CD14-positive monocyte (primary cell): ENCODE results near the gene WEE1. TPM values are rescaled to one million over a fixed set of nuclear protein-coding genes. Genes with fewer than 3 reads are reported as not detected.
"Not testable (repeated sequence)": the region's sequence is repeated elsewhere in the genome, so short reads cannot be mapped to it uniquely, and the experiment has no call there.

ENCODE experiments used
- DNase-seq, 3 donors: peaks; one replicate each; pipeline ENCODE4 v3.0.0-alpha.2; 2011 to 2022
- H2AFZ ChIP-seq: 2 replicates; pipeline ENCODE4 v1.6.0; 2012; ENCODE audit warnings: mild to moderate bottlenecking, low read depth, low read length, inconsistent platforms; ENCODE audit not compliant: insufficient read depth, poor library complexity, severe bottlenecking
- H3K27ac ChIP-seq, 2 donors: 1 replicate in 1 of 2; 2 replicates in 1 of 2; pipeline ENCODE4 v1.5.1; 2012 to 2013; ENCODE audit warnings: low read length in 2 of 2, control low read depth in 1 of 2, inconsistent platforms in 1 of 2, low read depth in 1 of 2, mild to moderate bottlenecking in 1 of 2
- H3K27me3 ChIP-seq, 2 donors: one replicate each; pipeline versions ENCODE4 v1.6.0 to v1.6.1; 2011 to 2013; ENCODE audit warnings: low read length in 2 of 2; ENCODE audit not compliant: control insufficient read depth in 2 of 2, insufficient read depth in 2 of 2
- H3K36me3 ChIP-seq, 2 donors: replicated peaks in 1 of 2; 1 replicate in 1 of 2; 2 replicates in 1 of 2; pipeline versions ENCODE4 v1.5.1 to v1.6.1; 2012 to 2013; ENCODE audit warnings: low read length in 2 of 2, control low read depth in 1 of 2, inconsistent platforms in 1 of 2, mild to moderate bottlenecking in 1 of 2; ENCODE audit not compliant: insufficient read depth in 2 of 2, control insufficient read depth in 1 of 2
- H3K4me1 ChIP-seq, 2 donors: 1 replicate in 1 of 2; 2 replicates in 1 of 2; pipeline versions ENCODE4 v1.5.1 to v1.6.1; 2012 to 2013; ENCODE audit warnings: low read length in 2 of 2, control low read depth in 1 of 2, inconsistent platforms in 1 of 2, mild to moderate bottlenecking in 1 of 2, moderate library complexity in 1 of 2; ENCODE audit not compliant: insufficient read depth in 2 of 2, control insufficient read depth in 1 of 2
- H3K4me2 ChIP-seq: replicated peaks from 2 replicates; pipeline ENCODE3; 2012; ENCODE audit warnings: low read length, moderate library complexity, mild to moderate bottlenecking; ENCODE audit not compliant: poor library complexity, severe bottlenecking; ENCODE audit errors: extremely low read depth
- H3K4me3 ChIP-seq, 3 experiments: fragments of 200-600 bp in 1 of 3; sonication (generic) in 1 of 3; replicated peaks in 1 of 3; 1 replicate in 2 of 3; 2 replicates in 1 of 3; pipeline ENCODE4 v1.5.1; 2011 to 2013; ENCODE audit warnings: low read length in 3 of 3, mild to moderate bottlenecking in 3 of 3, control low read depth in 2 of 3, low read depth in 2 of 3, inconsistent platforms in 1 of 3, moderate library complexity in 1 of 3
- H3K79me2 ChIP-seq: 2 replicates; pipeline ENCODE4 v1.6.0; 2012; ENCODE audit warnings: mild to moderate bottlenecking, control low read depth, inconsistent platforms, low read length, moderate library complexity; ENCODE audit not compliant: insufficient read depth
- H3K9ac ChIP-seq: 2 replicates; pipeline ENCODE4 v1.6.0; 2017; ENCODE audit warnings: low read length, mild to moderate bottlenecking; ENCODE audit not compliant: insufficient read depth, poor library complexity, severe bottlenecking
- H3K9me3 ChIP-seq, 2 donors: replicated peaks in 1 of 2; 1 replicate in 1 of 2; 2 replicates in 1 of 2; pipeline versions ENCODE4 v1.5.1 to v1.6.1; 2012 to 2013; ENCODE audit warnings: low read length in 2 of 2, control low read depth in 1 of 2; ENCODE audit not compliant: control insufficient read depth in 1 of 2, insufficient read depth in 1 of 2
- H4K20me1 ChIP-seq: 2 replicates; pipeline ENCODE4 v1.6.0; 2012; ENCODE audit warnings: mild to moderate bottlenecking, low read length, control low read depth, moderate library complexity; ENCODE audit not compliant: insufficient read depth
- H3K27ac Mint-ChIP-seq, 7 donors: one replicate each; pipeline ENCODE4 v1.8.0; 2020; ENCODE audit warnings: mild to moderate bottlenecking in 7 of 7, mixed read lengths in 7 of 7, moderate library complexity in 6 of 7, inconsistent platforms in 2 of 7
- H3K27me3 Mint-ChIP-seq, 3 donors: one replicate each; pipeline ENCODE4 v1.8.0; 2021 to 2022; ENCODE audit warnings: low read depth in 3 of 3, mild to moderate bottlenecking in 3 of 3, mixed read lengths in 3 of 3, moderate library complexity in 3 of 3, inconsistent platforms in 1 of 3
- H3K36me3 Mint-ChIP-seq, 2 donors: one replicate each; pipeline ENCODE4 v1.8.0; 2020; ENCODE audit warnings: mixed read lengths in 2 of 2, inconsistent platforms in 1 of 2, mild to moderate bottlenecking in 1 of 2
- H3K4me1 Mint-ChIP-seq: one replicate; pipeline ENCODE4 v1.8.0; 2020; ENCODE audit warnings: mild to moderate bottlenecking, mixed read lengths
- H3K4me3 Mint-ChIP-seq, 2 donors: one replicate each; pipeline ENCODE4 v1.8.0; 2020; ENCODE audit warnings: mild to moderate bottlenecking in 2 of 2, mixed read lengths in 2 of 2, moderate library complexity in 1 of 2
- H3K9me3 Mint-ChIP-seq, 7 donors: one replicate each; pipeline ENCODE4 v1.8.0; 2020 to 2022; ENCODE audit warnings: mixed read lengths in 7 of 7, mild to moderate bottlenecking in 6 of 7, moderate library complexity in 6 of 7, inconsistent platforms in 2 of 7
- WGBS: methylation state at CpG from one replicate; pipeline ENCODE4 v1.1.5; 2013; ENCODE audit warnings: missing lambda C conversion rate; ENCODE audit not compliant: insufficient coverage; 5-methylcytosine and 5-hydroxymethylcytosine counted together
- intact Hi-C, 2 donors: fragments of 100-400 bp; cut with micrococcal nuclease; formaldehyde crosslinking; loops; one replicate each; pipeline versions ENCODE4 v1.15.0 to v1.15.1; 2023
- polyA plus RNA-seq, 3 donors: library from polyadenylated mRNA; depleted of rRNA in 1 of 3; unstranded in 2 of 3; stranded (reverse) in 1 of 3; fragments of 300-500 nt in 2 of 3; fragments of >200 nt in 1 of 3; fragmentation: Illumina TruSeq in 2 of 3; gene quantifications; 1 replicate in 2 of 3; 2 replicates in 1 of 3; pipeline ENCODE4 v1.2.3, GENCODE V29; 2012 to 2021
- TF ChIP-seq, protein P1 (sequence below): fragments of 200-600 bp; IDR thresholded peaks from one replicate; pipeline ENCODE4 v1.8.0; 2022; ENCODE audit warnings: antibody characterized with exemption, mild to moderate bottlenecking

WEE1 gene
- polyA plus RNA-seq, 3 donors, result 0.05 to 0.41 (median 0.22) TPM

DNA sequence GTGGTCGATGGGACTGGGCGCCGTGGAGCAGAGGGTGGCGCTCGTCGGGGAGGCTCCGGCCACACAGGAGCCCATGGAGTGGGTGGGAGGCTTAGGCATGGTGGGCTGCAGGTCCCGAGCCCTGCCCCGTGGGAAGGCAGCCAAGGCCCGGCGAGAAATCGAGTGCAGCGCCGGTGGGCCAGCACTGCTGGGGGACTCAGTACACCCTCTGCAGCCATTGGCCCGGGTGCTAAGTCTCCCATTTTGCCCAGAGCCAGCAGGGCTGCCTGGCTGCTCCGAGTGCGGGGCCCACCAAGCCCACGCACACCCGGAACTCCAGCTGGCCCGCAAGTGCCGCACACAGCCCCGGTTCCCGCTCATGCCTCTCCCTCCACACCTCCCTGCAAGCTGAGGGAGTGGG lies 49.6 kb downstream of the WEE1 start:
- H3K4me2 ChIP-seq, DNase-seq, H3K9ac ChIP-seq, H4K20me1 ChIP-seq, H3K36me3 ChIP-seq, H3K27ac ChIP-seq, H3K27me3 Mint-ChIP-seq, H3K36me3 Mint-ChIP-seq, H3K79me2 ChIP-seq, H3K27me3 ChIP-seq, H3K4me3 Mint-ChIP-seq, H3K27ac Mint-ChIP-seq, H2AFZ ChIP-seq, H3K9me3 Mint-ChIP-seq, H3K4me3 ChIP-seq, H3K9me3 ChIP-seq, intact Hi-C loops: not testable (repeated sequence)
- H3K4me1 Mint-ChIP-seq, result peaks cover 17% of the 10 kb centered on the region
- peaks cover 9 to 12% of the 10 kb centered on the region in 2 donors for H3K4me1 ChIP-seq
- WGBS, result 96% methylated on average over 4 of the region's 23 CpGs

DNA sequence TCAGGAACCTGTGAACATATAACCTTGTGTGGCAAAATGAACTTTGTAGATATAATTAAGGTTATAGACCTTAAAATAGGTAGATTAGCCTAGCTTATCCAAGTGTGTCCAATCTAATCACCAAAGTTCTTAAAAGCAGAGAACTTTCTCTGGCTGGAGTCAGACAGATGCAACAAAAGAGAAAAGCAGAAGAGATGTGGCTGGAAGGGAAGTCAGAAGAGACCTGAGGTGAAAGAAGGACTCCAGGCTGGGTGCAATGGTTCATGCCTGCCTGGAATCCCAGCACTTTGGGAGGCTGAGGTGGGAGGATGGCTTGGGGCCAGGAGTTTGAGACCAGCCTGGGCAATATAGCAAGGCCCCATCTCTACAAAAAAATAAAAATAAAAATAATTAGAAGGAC lies 51.0 kb downstream of the WEE1 start:
- Histone ChIP-seq H3K4me2 (no peak overlapping the region), H3K27me3 (no peaks in the 10 kb centered on the region), H2AFZ (no peak overlapping the region), H3K9me3 (no peaks in the 10 kb centered on the region), H3K79me2 (no peaks in the 10 kb centered on the region), H3K36me3 (no peaks in the 10 kb centered on the region), H3K4me3 (no peak overlapping the region), H3K9ac (no peak overlapping the region), H3K4me1 (peaks cover 9 to 12% of the 10 kb centered on the region in 2 donors), H3K27ac (no peak overlapping the region), H4K20me1 (no peaks in the 10 kb centered on the region)
- Mint-ChIP-seq H3K27ac (peak overlapping the region in 2 of 7 donors; percentile 41 to 60), H3K36me3 (no peaks in the 10 kb centered on the region), H3K9me3 (peaks cover 0 to 4% (median 0%) of the 10 kb centered on the region in 7 donors), H3K27me3 (peaks cover 0 to 4% (median 0%) of the 10 kb centered on the region in 3 donors), H3K4me3 (no peak overlapping the region), H3K4me1 (peaks cover 14% of the 10 kb centered on the region)
- intact Hi-C loops, result no loop called here
- DNase-seq, result no peak
- TF ChIP-seq, protein P1, sequence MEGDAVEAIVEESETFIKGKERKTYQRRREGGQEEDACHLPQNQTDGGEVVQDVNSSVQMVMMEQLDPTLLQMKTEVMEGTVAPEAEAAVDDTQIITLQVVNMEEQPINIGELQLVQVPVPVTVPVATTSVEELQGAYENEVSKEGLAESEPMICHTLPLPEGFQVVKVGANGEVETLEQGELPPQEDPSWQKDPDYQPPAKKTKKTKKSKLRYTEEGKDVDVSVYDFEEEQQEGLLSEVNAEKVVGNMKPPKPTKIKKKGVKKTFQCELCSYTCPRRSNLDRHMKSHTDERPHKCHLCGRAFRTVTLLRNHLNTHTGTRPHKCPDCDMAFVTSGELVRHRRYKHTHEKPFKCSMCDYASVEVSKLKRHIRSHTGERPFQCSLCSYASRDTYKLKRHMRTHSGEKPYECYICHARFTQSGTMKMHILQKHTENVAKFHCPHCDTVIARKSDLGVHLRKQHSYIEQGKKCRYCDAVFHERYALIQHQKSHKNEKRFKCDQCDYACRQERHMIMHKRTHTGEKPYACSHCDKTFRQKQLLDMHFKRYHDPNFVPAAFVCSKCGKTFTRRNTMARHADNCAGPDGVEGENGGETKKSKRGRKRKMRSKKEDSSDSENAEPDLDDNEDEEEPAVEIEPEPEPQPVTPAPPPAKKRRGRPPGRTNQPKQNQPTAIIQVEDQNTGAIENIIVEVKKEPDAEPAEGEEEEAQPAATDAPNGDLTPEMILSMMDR, result no peak
